GM12878 (cell line): Measurements from ENCODE around the gene ULK4.

Source experiments
- BRCA1 ChIP-seq: IDR thresholded peaks from 2 replicates; pipeline ENCODE4 v1.6.1; 2011; ENCODE audit warnings: low read depth, low read length, improper control_type of control experiment
- CREB1 ChIP-seq: IDR thresholded peaks from 2 replicates; pipeline ENCODE4 v1.6.1; 2012; ENCODE audit warnings: low read depth, mild to moderate bottlenecking, inconsistent platforms
- CTCF ChIP-seq, 3 experiments: IDR thresholded peaks in 2 of 3; conservative IDR thresholded peaks in 1 of 3; 2 replicates each; pipeline ENCODE4 v1.5.1; 2011; ENCODE audit warnings: low read depth in 3 of 3, low read length in 3 of 3, mild to moderate bottlenecking in 3 of 3, control low read depth in 2 of 3, moderate library complexity in 2 of 3, inconsistent platforms in 1 of 3, mixed read lengths in 1 of 3; ENCODE audit not compliant: control insufficient read depth in 2 of 3, insufficient read depth in 1 of 3; ENCODE audit errors: extremely low read depth in 1 of 3
- EP300 ChIP-seq, 2 experiments: fragments of 150-350 bp in 1 of 2; IDR thresholded peaks; 2 replicates each; pipeline ENCODE4 v1.6.1; 2011 to 2012; ENCODE audit warnings: low read depth in 2 of 2, low read length in 2 of 2, borderline replicate concordance in 1 of 2, improper control_type of control experiment in 1 of 2, inconsistent platforms in 1 of 2; ENCODE audit not compliant: control insufficient read depth in 1 of 2
- EZH2 ChIP-seq: IDR thresholded peaks from 2 replicates; pipeline ENCODE4 v1.6.1; 2012; ENCODE audit warnings: low read depth, mild to moderate bottlenecking, control low read depth, inconsistent platforms, low read length, borderline replicate concordance; ENCODE audit not compliant: control insufficient read depth
- HCFC1 ChIP-seq: fragments of 150-350 bp; IDR thresholded peaks from 2 replicates; pipeline ENCODE4 v1.6.1; 2014; ENCODE audit warnings: low read length
- KDM1A ChIP-seq: fragments of 200-600 bp; sonication (generic); IDR thresholded peaks from 2 replicates; pipeline ENCODE4 v1.6.1; 2016; ENCODE audit warnings: borderline replicate concordance
- MXI1 ChIP-seq: fragments of 150-350 bp; IDR thresholded peaks from 2 replicates; pipeline ENCODE4 v1.6.1; 2011; ENCODE audit warnings: low read depth, mild to moderate bottlenecking, inconsistent platforms, low read length, improper control_type of control experiment
- STAT3 ChIP-seq: IDR thresholded peaks from 2 replicates; pipeline ENCODE4 v1.6.1; 2011; ENCODE audit warnings: low read depth, low read length, improper control_type of control experiment
- ZSCAN29 ChIP-seq: fragments of 450-650 bp; IDR thresholded peaks from 2 replicates; pipeline ENCODE4 v1.6.1; 2017; ENCODE audit warnings: mild to moderate bottlenecking, moderate library complexity
- ZZZ3 ChIP-seq: IDR thresholded peaks from 2 replicates; pipeline ENCODE4 v1.6.1; 2011; ENCODE audit warnings: low read depth; ENCODE audit not compliant: control insufficient read depth, insufficient read length

DNA sequence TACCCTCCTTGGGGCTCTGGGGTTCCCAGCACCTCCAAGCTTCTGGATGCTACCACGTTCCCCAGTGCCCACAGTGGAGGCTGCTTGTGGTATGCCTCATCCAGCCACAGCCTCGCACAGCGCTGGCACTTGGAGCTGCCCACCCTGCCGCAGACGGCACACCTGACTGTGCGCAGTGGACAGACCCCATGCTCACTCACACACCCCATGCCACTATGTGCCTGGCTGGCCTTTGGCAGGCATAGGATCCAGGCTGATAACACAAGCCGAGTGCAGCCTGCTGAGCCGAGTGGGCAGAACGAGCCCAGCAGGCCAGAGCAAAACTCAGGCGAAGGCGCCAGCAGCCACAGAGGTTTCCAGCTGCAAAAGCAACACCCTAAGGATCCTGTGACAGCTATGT is 311.5 kb downstream of the ULK4 start:
- TF ChIP-seq ZSCAN29 (no peak), CTCF (IDR thresholded peaks at IDR 0.05 in 2 of 3, conservative IDR thresholded peaks at IDR 0.05 in 1 of 3; ENCODE audit: control insufficient read depth in 2 of 3, extremely low read depth in 1 of 3, insufficient read depth in 1 of 3, low read depth in 3 of 3, low read length in 3 of 3) (no peak), CREB1 (no peak), BRCA1 (no peak), STAT3 (no peak), EZH2 (no peak), ZZZ3 (no peak), KDM1A (no peak), EP300 (IDR thresholded peaks at IDR 0.05; ENCODE audit: borderline replicate concordance in 1 of 2, control insufficient read depth in 1 of 2, low read depth in 2 of 2, low read length in 2 of 2) (no peak), HCFC1 (no peak), MXI1 (no peak)
